SIG-M5 (cell line): Measurements from ENCODE around the gene MDFI.

Experiments used
- DNase-seq: peaks from one replicate; lab custom pipeline; 2025; lab: John Stamatoyannopoulos, UW

MDFI gene

DNA sequence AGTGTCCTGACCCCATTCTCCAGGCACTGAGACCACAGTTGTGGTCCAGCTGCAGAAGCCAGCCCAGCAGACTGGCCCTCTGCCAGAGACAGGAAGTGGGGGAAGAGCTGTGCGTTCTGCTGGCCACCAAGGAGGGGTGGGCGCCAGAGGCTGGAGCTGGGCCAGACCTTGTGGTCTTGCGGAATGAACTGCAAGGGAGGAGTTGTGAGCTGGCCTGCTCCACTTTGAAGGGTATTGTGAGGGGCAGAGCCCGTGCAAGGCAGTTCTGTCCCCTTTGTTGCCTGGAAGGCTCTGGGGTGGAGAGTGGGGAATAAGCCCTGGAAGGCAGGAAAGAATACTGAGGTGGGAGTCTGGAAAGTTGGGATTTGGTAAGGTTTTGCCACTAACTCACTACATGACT lies 3.6 kb upstream of the MDFI start:
- no peak for DNase-seq

DNA sequence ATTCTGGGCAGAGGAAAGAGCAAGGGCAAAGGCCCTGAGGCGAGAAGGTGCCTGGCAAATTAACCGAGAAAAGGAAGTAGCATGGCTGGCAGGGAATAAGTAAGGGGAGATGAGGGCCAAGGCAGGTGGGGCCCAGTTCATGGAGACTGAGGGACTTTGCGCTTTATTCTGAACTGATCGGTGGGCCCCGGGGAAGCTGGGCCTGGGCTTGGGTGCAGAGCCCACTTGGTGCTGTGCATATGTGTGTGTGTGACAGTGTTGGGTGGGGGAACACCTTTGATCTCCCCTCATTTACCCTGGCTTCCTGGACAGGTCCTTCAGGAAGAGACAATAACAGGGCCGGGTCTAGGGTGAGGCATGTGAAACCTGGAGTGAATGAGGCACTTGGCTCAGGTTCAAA lies 2.9 kb upstream of the MDFI start:
- no peak for DNase-seq

DNA sequence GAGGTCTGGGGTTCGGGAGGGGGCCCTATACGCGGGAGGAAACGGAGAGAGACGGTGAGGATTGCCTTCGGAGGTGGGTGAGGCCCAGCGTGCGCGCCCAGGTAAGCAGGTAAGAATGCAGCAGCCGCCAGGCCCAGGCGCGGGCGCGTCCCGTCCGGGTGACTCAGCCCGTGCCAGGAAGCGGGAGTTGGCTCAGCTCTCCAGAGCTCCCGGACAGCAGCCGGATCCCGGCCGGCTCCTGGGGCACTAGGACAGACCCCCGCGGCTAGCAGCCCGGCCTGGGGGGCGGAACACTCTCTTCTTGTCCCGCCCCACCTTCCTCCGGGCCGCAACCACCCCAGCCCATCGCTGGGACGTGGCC lies 1.5 kb upstream of the MDFI start:
- no peak for DNase-seq

DNA sequence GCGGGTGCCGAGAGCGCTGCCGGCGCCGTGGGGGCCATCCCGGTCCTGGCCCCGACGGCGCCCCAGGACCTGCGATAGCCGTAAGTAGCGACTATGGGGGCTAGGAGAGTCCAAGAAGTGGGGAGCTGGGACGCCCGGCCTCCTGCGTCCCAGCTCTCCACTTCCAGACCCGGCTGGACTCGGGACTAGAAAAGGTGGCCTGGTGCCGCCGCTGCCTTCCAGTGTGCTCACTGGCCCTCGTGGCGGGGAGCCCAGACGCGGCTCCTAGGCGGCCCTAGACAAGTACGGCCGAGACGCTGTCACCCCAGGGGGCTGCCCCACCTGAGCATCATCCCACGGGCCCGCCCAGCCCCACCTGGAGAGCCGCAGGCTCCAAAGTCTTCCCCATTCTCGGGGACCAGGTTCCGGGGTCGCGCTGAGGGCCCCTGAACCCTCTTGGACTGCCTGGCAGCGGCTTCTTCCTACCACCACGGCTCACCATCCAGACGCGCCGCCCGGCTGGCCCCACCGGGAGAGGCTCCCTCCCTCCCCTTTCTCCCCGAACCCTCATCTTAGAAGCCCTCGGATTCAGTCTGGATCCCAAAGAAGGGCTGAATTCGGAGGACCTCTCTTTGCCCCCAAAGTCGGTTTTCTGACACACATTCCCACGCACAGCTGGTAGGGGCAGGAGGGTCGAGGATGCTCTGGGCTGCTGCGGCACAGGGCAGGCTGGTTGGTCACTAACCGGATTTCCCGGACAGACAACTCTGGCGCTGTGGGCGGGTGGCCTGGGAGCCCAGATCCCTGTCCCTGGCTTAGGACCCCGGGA lies 870 bp upstream of the MDFI start:
- no peak for DNase-seq

DNA sequence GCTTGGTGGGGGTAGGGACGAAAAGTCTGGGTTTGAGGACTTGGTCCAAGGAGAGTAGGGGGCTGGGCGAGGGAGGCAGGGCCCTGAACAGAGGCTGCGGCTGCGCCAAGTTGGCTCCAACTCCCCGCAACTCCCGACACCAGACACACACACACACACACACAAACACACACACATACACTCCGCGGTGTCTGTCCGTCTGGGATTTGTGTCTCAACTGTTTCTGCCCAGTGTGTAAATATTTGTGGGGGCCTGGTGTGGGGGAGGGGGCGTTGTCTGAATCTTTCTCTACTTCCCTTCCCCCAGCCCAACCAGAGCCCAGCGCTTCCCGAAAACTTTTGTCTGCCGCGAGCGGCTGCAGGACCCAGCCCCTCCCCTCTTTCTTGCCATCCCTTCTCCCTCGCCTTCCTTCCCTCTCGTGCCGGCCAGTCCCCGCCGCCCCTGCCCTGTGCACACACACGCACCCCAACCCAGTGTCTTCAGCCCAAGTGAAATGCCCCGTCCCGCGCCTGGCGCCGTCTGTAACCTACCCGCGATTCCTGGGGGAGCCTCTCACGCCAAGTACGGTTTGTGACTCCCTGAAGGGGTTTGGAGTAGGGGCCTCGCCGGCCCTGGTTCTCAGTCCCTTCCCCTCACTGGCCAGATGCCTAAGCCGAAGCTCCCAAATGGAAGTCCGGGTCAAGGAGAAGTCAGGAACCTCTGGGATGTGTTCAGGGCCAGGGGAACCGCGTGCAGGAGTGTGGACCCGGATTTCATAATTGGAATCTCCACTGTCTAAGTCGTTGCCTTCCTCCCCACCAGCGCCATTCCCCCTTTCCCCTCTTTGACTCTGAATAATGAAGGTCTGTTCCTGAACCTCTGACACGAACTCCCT lies 904 bp downstream of the MDFI start:
- no peak for DNase-seq

DNA sequence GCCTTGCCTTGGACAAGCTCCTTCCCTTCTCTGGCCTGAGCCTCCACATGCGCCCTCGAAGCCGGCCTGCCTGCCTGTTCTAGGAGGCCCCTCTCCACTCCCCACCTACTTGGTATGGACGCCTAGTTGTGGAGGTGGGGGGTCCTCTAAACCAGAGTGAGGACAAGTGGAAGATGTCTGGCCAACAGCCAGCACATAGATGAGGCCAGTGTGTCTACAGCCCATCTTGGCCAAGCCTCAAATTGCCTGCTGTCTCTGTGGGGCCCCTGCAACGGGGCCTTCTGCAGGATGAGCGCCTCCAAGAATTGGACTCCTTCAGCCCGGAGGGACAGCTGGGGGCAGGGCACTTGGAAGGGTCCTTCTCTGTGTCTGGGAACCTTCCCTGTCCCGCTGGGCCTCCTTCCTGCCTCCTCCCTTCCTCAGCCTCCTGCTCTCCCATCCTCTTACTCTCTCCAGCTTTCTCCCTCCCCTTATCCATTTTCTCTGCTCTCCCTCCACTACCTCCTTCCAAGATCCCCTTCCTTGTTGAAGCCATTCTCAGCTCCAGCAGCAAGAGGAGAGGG lies 1.6 kb downstream of the MDFI start:
- DNase-seq, result no peak

DNA sequence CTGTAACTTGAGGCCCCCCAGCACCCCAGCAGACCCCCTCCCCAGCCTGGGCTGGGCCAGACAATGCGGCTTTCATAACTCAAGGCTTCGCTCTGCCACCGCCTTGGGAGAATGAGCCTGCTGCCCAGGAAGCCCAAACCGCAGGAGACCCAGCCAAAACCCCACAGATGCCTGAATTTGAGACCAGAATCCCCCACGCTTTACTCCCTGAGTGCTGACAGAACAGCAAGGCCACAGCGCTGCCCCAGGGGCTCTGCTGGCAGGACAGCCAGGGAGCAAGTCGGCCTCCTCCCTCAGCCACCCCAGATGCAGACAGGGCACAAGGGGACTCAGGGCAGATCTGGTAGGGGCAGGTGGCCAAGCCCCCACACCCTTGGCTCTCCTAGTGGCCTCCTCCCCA lies 2.2 kb downstream of the MDFI start:
- no peak for DNase-seq

DNA sequence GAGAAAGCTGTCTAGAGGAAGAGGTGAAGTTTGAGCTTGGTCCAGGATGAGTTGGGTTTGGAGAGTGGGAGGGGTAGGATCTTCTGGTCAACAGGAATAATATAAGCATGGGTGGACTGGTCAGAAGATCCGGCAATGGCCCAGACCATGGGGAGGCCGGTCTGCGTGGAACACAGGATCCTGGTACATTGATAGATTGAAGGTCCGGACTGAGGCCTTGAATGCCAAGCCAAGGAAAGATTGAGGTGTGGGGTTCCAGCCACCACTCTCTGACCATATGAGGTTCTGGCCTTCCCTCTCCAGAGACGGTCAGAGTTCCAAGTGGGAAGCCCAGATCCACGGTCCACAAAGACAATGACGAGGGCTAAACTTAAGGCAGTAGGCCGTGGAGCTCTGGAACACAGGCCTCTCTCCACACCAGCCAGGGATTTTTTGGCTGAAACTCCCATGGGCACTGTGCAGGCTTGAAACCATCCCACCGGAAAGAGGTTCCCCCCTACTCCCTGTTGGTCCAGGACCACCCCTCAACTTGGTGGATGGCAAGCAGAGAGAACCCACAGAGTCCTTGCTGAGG lies 3.2 kb downstream of the MDFI start:
- DNase-seq, result no peak

DNA sequence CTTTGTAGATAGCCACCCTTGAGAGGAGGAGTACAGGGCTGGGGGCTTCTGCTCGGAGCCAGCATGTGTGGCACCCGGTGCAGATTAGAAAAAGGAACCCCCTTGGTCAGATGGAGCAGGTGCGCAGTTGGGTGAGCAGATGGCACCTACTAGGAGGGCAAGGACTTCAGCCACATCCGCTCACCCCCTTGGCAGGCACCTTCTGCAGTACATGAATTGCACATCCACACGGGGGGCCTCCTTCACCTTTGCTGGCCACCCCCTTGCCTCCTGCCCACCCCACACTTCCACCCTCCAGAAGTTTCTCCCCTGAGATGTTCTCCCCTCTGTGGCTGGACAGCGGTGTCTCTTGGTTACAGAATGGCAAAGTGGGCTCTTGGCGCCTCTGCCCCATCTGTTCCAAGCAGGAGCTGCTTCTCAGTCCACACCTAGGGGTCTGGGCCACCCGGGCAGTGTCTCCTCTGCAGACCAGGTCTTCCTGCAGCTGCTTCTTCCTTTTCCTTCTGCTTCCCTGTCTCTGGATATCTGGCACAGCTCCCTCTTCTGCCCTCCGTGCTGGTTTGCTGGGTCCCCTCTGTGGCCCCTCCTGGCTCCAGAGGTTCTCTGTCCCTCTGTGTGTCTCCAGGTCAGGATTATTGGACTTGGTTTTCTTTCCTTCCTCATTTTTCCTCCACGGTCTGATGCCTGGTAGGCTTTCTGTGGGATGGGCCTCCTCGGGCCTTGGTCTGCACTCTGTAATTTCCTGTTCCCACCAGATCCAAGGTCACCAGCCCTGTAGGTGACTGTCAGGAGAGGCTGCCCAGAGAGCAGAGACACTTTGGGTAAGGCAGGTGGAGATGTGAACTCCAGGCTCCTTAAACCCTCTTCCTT lies 4.1 kb downstream of the MDFI start:
- DNase-seq, result no peak

DNA sequence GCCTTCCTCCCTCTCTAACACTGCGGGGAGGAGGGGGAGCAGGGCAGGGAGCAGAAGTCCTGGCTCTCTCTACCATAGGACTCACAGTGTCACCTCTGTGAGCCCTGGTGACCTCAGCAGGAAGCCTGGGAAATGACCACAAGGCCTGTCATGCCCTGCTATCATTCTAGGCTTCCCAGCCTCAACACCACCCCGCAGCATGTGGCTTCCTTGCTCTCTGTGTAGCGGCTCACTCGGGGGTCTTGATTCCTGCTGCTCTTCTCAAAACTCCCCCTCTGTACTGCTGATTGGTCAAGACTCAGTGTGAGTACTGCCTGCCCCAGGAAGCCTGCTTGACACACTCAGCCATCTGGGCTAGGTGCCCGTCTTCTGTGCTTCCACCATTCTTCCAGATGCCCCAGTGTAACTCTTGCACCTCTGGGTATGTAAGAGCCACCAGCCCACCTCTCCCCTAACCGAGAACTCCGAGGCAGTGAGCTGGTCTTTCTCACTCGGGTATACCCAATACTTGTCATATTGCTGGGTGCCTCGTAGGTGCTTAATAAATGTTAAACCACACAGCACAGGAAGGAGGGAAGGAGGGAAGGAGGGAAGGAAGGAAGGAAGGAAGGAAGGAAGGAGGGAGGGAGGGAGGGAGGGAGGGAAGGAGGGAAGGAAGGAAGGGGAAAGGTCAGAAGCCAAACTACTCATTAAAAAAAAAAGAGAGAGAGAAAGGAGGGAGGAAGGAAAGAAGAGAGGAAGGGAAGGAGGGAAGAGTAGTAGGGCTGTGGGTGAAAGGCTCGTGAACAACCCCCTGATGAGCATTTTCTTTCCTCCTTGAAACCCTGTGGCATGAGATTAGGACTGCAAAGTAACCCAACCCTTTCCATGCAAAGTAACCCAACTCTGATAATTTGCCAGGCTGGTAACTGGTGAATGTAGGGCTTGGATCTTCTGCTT lies 5.0 kb downstream of the MDFI start:
- DNase-seq, result no peak

DNA sequence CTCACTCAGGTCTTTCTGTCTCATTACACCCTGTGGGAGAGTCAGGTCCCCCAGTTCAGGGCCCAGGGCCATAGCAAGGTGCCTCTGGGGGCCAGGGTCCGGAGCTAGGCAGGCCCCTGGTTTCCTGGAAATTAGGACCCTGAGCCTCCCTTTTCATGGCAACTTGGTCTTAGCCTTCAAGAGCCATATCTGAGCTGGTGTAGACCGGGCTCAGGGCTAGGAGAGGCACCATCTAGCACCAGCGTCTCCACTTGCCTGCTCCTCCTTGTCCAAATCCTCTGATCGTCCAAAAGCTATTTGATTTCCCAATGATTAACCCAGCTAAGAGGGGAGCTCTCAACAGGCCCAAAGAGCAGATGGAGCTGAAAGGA lies 5.6 kb downstream of the MDFI start:
- no peak for DNase-seq

DNA sequence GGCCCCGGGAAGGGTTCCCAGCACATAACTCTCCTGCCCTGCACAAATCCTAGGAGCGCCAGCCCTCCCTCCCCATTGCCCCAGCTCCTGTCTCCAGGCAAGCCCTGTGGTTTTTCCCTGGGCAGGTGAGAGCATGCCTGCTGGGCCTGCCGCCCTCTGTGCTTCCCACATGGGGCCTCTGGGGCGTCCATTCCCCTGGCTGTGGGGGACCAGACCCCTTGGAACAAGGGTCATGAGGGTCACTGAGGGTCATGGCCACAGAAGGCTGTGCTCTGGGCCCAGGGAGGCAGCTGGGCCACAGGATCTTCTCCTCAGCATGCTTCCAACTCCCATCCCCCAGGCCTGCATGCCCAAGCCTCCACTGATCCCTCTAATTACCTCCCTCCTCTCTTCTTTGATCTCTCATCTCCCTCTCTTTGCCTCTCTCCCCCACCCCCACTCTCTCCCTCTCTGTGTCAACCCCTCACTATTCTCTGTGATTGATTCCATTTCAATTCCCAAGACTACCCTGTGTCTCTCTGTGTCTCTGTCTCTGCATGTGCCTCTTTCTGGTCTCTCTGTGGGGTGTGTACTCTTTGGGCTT lies 6.1 kb downstream of the MDFI start:
- no peak for DNase-seq

DNA sequence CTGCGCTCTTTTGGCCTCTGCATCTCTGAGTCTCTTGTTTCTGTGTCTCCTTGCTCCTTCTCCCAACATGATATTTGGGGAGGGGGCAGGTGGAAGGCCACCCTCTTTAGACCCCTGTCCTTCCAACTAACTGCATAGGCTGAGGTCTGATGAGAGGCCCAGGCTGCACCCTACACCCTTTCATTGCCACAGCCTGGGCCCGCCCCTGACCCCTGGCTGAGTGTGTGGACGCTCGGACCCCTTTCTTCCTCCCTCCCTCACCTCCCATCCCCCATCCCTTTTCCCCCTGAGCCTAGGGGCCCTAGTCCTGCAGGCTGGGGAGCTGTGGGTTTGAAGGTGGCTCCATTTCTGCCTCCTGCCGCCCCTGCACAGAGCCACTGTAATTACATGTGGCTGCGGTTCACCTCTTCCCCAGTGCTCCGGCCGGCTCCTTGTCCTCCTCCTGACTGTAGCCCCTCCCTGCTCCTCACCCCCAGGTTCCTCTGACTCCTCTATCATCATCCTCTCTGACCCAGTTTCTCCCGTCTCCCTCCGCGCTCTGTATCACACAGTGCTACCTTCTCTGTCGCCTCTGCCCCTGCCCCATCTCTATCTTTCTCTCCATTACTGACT lies 6.8 kb downstream of the MDFI start:
- DNase-seq, result no peak

DNA sequence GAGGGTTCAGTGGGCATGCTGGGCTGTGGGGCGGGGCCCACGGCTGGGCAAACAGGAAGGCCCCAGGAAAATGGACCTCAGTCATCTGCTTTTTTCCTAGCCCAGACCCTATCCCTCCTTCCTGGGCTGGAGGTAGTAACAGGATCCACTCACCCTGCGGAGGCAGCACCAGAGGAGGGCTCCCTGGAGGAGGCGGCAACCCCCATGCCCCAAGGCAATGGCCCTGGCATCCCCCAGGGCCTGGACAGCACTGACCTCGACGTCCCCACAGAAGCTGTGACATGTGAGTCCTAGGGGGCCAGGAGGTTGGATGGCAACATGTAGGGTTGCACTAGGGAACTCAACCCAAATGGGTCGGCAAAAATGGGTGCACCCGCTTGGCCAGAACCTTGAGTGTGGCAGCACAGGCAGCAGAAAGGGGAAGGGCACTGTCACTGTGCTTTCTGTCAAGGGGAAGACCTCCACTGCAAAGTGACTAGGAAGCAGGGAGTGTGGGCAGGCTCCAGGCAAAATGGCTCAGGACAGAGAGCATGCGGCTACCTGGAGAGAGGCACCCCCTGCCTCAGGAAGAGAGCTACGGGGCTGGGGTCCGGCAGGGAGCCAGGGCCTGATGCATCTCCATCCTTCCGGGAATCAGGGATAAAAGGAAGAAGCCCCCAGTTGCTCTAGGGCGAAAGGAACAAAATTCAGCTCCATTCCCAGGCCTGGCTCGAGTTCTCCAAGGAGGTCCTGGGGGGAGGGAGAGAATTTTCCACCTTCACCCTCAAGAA lies 7.9 kb downstream of the MDFI start:
- no peak for DNase-seq

DNA sequence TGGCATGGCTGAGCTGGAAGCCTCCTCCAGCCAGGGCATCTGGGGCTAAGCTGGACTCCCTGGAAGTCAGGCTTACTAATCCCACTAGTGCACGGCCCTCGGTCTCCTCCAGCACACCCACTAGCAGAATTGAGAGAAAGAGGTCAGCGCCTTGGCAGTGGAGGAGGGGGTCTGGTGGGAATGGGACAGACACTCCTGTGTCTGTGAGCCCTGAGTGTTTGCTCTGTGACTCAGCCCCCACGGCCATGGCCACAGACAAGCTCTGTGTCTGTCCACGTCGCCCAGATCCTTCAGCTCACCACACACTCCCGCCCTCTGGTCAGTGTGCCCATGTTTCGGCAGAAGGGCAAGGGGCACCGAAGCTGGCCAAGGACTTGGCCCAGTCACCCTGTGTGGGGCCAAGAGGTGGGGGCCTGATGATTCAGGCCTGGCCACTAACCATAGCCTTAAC lies 8.8 kb downstream of the MDFI start:
- no peak for DNase-seq

DNA sequence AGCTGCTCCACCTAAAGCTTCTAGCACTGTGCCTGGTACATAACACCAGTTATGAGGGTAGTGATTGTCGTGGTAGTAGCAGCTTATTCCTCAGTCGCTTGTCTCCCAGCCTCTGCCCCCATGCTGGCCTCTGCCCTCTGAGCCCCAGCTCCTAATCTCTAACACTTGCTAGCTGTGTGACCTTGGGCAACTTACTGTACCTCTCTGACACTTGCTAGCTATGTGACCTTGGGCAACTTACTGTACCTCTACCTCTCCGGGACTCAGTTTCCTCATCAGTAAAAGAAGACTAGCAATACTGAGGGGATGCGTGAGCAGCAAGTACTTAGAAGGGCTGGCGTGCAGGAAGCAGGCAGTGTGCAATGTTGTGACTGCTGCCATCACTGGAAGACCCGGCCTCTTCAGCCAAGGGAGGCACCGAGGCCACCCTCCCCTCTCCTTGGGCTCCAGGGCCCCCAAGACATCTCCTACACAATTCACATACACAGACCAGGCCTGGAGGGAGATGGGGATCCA lies 9.9 kb downstream of the MDFI start:
- DNase-seq, result no peak

DNA sequence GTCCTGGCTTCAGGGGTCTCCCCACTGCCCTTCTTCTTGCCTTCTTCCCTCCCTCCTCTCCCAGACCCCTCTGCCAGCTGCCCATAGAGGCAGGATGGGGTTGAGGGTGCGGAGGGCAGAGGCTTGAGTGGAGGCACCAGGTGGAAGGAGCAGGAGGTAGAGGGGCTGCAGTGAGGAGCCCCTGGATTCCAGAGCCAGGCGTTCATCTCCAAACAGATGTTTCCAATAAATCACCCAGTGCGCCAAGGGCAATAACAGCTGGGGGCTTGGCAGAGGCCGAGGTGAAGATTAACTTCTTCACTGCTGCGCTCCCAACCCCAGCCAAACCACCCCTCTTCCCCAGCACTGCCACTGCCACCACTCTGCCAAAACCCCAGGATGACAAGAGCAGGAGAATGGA lies 10.7 kb downstream of the MDFI start:
- DNase-seq, result no peak

DNA sequence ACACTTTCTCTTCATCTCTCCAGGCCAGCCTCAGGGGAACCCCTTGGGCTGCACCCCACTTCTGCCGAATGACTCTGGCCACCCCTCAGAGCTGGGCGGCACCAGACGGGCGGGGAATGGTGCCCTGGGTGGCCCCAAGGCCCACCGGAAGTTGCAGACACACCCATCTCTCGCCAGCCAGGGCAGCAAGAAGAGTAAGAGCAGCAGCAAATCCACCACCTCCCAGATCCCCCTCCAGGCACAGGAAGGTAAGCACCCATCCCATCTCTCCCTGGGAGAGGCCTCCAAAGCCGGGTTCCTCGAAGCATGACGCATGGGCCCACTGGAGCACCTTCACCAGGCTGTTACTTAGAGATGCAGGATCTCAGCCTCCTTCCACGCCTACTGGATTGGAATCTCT lies 11.3 kb downstream of the MDFI start:
- no peak for DNase-seq

DNA sequence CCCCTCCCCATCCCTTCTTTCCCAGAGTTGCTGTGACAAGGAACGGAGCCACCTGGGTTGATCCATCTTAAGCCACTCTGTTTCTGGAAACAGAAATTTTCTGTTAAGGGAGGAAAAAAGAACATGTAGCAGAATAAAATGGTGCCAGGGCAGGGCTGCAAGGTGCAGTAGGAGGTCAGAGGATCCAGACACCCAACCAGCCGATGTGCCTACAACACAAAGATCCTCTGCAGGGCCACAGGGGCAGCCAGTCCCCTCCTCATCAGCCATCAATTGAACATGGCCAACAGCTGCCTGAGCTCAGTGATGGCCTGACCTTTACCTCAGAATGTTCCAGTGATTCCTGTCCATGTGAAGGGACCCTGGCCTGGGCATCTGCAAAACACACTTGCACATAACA lies 11.9 kb downstream of the MDFI start:
- no peak for DNase-seq
